Stimulated activated CD4-positive, alpha-beta T cell treated with anti-CD3 and anti-CD28 coated beads, Interleukin-12 subunit alpha, Interleukin-12 subunit beta, amount 100 ng/mL, for 24 hours (primary cell): ENCODE data around the gene AAK1.
A peak's percentile ranks its signal among the peaks of the same experiment; 100 is the strongest.

Experiments used
- DNase-seq, 2 experiments: peaks; one replicate each; pipeline ENCODE4 v3.0.0-alpha.2; 2020; ENCODE audit warnings: low read depth in 2 of 2

Gene AAK1

GRCh38 chr2:69491864-69492263, 151.7 kb downstream of the AAK1 start:
- DNase-seq, result no peak

GRCh38 chr2:69490486-69490885, 153.1 kb downstream of the AAK1 start:
- peak in 1 of 2 experiments; percentile 20 for DNase-seq

GRCh38 chr2:69489793-69490192, 153.7 kb downstream of the AAK1 start:
- DNase-seq, result no peak

GRCh38 chr2:69483696-69484095, 159.8 kb downstream of the AAK1 start:
- DNase-seq, result no peak

DNA sequence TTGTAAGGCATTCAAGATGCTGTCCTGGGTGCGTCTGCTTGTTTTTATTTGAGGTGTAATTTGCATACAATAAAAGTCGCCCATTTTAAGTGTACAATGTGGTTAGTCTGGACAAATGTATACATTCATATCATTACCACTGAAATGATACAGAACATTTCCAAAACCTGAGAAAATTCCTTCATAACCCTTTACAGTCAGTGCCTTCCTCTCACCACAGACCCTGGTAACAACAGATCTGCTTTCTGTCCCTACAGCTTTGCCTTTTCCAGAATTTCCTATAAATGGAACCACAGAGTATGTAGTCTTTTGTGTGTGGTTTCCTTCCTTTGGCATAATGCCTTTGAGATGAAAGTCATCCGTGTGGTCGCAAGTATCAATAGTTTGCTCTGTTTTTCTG, 160.5 kb downstream of the AAK1 start:
- no peak for DNase-seq

GRCh38 chr2:69482471-69482870, 161.1 kb downstream of the AAK1 start:
- no peak for DNase-seq

- no peak for DNase-seq
Observed at GRCh38 chr2:69481421-69481820, 162.1 kb downstream of the AAK1 start.

DNA sequence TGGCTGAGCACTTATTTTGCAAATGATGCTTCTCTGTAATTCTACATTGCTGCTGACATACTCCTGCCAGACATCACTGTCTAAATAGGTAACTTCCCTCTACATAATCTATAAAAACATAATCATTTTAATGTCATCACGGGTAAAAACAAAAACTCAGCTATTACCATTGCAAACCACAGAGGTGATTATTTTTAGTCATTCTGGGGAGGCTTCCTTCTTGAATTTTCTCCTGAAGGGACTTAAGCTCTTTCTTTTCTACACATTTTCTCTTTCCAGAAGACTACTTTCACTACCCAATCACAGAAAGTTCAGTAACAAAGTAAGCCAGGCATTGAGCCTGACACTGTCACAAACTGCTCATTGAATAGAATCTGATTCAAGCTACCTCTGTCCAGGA, 165.9 kb downstream of the AAK1 start:
- no peak for DNase-seq

- no peak for DNase-seq
Observed at GRCh38 chr2:69474688-69475087, 168.9 kb downstream of the AAK1 start.

DNA sequence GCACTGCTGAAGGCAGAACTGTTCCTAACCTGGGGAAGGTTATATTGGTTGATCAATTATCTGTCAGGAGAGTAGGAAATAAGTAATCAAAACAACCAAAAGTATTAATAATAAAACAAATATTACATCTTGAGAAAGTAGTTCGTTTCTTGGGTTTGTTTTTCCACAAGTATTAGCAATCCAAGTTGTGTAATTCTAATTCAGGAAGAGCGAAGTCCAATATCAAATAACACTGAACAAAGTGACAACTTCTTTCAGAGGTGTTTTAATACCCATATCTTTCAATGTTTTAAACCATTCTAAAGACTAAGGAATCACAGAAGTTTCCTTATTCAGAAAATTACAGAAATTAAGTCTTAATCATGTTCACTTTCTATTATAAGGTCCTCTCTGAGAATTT, 171.7 kb downstream of the AAK1 start:
- DNase-seq, result no peak

- no peak for DNase-seq
Observed at GRCh38 chr2:69470911-69471310, 172.6 kb downstream of the AAK1 start.

DNA sequence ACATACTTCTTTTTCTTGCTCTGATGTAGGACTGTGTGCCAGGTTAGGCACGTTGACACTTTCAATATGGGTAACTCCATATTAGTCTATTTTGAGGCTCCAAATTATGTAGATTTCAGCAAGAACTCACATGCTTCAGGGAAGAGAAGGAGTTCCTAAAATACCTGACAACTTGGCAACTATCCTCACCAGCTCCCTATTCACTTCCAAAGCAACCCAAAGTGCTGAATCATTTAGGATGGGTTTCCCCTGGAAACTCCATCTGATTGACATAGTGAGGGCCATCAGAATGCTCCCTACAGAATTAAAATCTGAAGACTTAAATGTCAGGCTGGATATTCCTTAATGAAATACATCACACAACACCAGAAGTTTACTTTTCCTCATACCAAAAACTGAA, 173.8 kb downstream of the AAK1 start:
- DNase-seq, result no peak

DNA sequence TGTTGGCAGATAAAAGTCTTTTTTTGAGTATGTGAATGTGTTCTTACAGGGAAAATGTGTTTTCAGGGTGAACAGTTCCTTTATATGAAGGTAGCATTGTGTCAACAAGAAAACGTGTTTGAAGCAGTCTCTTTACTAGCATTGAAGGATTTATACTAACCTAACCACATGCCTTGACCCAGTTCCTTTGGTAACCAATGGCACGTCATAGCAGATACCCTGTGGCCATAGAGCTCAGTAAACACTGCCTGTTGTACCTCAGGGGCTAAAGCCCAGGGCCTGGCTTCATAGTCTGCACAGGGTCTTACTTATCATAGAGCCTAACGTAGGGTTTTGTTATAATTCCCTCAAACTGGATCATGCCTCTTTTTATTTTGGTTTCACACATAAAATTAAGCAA, 174.2 kb downstream of the AAK1 start:
- no peak for DNase-seq

- no peak for DNase-seq
Observed at GRCh38 chr2:69466728-69467127, 176.8 kb downstream of the AAK1 start.

DNA sequence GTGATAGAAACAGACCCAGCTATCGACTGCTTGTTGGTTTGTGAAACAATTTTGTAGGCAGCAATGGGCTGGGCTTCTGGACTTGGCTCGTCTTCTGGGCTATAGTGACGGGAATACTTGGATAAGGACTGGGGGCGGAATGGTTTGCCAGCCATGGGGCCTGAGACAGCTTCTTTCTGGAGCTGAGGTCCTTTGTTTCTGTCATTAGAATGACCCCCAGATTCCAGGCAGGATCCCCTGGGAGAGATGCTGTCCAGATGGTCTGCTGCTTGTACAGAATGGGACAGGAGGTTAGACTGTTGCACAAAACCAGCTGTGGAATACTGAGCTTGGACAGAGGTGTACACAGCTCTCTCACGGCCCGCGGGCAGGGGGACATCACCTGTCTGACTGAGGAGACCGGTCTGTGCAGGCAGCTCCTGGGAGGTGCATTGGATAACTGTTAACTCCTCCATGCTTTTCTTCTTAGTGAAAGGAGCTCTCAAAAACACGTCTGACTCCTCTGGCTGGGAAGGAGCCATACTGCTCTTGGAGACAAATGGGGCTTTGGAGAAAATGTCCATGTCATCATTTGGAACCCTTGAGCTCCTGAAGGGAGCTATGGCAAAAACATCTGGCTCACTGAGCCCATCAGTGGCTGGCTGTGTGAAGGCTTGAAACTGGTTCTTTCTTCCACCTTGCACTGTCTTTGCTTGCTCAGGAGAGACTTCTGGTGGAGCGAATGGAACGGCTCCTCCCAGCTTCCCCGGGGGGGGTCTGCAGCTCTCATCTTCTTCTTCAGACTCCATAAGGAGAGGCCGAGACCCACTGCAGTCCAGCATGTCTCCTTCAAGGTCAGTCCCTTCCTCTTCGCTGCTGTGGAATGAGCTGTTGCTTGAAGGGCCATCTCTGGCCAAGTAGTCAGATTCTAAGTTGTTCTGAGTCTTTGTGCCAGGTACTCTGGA, 177.8 kb downstream of the AAK1 start:
- no peak for DNase-seq

DNA sequence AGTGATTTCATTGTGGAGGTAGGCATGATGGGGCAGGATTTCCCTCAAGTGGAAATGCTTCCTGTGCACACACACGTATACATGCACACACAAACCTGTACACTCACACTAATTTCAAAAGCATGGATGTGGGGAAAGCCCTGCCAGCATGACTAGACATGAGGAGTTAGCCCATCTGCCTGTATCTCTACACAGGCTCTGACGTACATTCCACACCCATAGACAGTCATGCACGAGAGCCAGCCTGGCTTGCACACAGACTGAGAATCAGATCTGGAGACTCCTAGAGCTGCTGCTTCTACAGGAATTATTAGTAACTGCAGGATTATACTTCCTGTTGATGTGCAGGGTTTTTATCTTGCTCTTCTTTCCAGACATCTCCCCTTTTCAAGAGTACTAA, 179.0 kb downstream of the AAK1 start:
- DNase-seq, result no peak

DNA sequence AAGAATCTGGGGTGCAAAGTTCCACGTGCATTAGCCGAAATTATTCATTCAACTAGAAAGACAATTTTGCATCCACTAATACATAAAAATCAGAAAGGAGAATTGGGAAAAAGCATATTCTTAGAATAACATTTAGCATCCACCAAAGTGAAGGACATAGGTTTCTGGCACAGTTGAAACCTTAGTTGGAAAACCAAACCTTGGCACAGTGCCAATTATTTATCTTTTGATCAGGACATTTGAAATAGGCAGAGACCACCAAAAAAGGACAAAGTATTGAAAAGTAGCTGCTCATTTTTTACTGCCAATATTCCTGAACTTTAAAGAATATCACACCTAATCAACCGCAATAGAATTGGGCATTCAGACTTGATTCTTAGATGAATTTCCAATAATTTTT, 180.8 kb downstream of the AAK1 start:
- DNase-seq, result no peak

DNA sequence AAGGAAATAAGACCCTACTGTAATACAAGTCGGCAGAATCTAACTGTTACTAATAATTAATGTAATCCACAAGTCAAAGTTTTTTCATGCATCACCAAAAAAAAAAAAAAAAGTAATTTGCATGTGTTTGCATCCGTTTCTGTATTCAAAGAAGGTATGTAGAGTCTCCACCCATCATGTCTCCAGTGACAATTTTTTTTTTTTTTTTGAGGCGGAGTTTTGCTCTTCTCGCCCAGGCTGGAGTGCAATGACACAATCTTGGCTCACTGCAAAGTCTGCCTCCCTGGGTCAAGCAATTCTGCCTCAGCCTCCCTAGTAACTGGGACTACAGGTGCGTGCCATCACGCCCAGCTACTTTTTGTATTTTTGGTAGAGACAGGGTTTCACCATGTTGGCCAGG, 182.1 kb downstream of the AAK1 start:
- no peak for DNase-seq

GRCh38 chr2:69459936-69460335, 183.6 kb downstream of the AAK1 start:
- DNase-seq, result no peak

DNA sequence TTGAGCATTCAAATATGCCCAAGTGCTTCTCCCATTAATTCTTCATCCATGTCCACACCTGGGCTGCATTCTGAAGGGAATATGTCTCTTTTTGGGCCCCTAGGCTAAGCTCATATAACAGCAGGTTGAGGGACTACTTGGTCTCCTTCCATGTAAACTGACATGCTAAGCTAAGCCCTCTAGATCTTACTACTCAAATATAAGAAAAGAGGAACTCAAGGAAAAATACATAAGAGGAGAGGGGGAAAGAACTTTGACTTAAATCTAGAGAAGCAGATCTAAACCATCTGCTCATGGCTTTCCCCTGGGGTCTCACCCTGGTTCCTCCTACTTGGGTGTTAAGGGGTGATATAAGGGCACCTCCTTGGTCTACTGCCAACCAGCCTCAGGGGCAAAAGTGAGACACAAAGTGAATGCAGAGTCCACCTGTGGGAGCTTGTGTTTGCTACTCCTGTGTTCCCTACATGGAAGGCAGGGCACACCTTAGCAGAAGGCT, 186.5 kb downstream of the AAK1 start:
- no peak for DNase-seq

- no peak for DNase-seq
Observed at GRCh38 chr2:69456154-69456553, 187.4 kb downstream of the AAK1 start.

DNA sequence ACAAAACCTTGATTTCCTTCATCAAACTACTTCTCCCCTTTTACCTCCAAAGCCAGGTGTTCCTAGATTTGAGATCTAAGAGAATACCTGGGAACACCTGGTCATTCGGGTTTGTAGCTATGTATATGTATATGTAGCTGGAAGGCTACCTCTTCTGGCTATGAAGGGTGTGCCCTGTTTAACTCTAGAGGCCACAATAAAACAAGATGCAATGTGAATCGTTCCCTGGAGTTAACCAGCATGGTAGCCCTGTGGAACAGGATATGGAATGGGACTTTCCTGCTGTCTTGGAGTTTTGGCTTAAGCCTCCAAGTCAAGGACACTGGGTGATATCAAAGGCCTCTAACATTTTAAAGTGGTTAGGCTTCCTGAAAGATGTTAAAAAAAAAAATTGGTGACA, 188.6 kb downstream of the AAK1 start:
- DNase-seq, result no peak

- peak in 1 of 2 experiments; percentile 4 for DNase-seq
Observed at GRCh38 chr2:69453475-69454129, 189.9 kb downstream of the AAK1 start.
